DMS114 treated with DMSO at 0.1 percent for 48 hours (cell line): ENCODE results near the gene ADAM20.
"Not testable (repeated sequence)": the region's sequence is repeated elsewhere in the genome, so short reads cannot be mapped to it uniquely, and the experiment has no call there.

Source experiments
- DNase-seq: peaks from one replicate; lab custom pipeline; 2025; ENCODE audit not compliant: unreplicated experiment; lab: John Stamatoyannopoulos, UW

The ADAM20 gene

GRCh38 chr14:70534904-70535303 lies at the start of gene ADAM20:
ADAM20 (minus strand) TSS chr14:70535004; CDS start chr14:70524757, 10,247 bp downstream.
- DNase-seq: no peak

- DNase-seq: no peak
Measured at GRCh38 chr14:70576891-70577290, 42.1 kb upstream of the ADAM20 start.

- DNase-seq: no peak
Measured at GRCh38 chr14:70573050-70573449, 38.2 kb upstream of the ADAM20 start.

- DNase-seq: no peak
Measured at GRCh38 chr14:70571139-70571538, 36.3 kb upstream of the ADAM20 start.

- peak; percentile 36 for DNase-seq
Measured at GRCh38 chr14:70567791-70568190, 33.0 kb upstream of the ADAM20 start.

GRCh38 chr14:70563869-70564268 lies 29.1 kb upstream of the ADAM20 start:
- no peak for DNase-seq

- DNase-seq: no peak
Measured at GRCh38 chr14:70563417-70563816, 28.6 kb upstream of the ADAM20 start.

- DNase-seq: no peak
Measured at GRCh38 chr14:70558356-70558755, 23.6 kb upstream of the ADAM20 start.

- no peak for DNase-seq
Measured at GRCh38 chr14:70555890-70556289, 21.1 kb upstream of the ADAM20 start.

GRCh38 chr14:70538087-70538486 lies 3.3 kb upstream of the ADAM20 start:
- DNase-seq: no peak

GRCh38 chr14:70536830-70537229 lies 2.0 kb upstream of the ADAM20 start:
- no peak for DNase-seq

- DNase-seq: no peak
Measured at GRCh38 chr14:70530417-70530816, 4.4 kb downstream of the ADAM20 start.

- DNase-seq: no peak
Measured at GRCh38 chr14:70527501-70528105, 7.2 kb downstream of the ADAM20 start.

GRCh38 chr14:70525691-70526090 lies 9.1 kb downstream of the ADAM20 start:
- DNase-seq: no peak

- DNase-seq: no peak
Measured at GRCh38 chr14:70515811-70516210, 19.0 kb downstream of the ADAM20 start.

GRCh38 chr14:70514168-70515069 lies 20.4 kb downstream of the ADAM20 start:
- no peak for DNase-seq

GRCh38 chr14:70498191-70498590 lies 36.6 kb downstream of the ADAM20 start:
- DNase-seq: no peak

- no peak for DNase-seq
Measured at GRCh38 chr14:70489579-70490200, 45.1 kb downstream of the ADAM20 start.

GRCh38 chr14:70477356-70478105 lies 57.3 kb downstream of the ADAM20 start:
- not testable (repeated sequence) for DNase-seq

- not testable (repeated sequence) for DNase-seq
Measured at GRCh38 chr14:70475459-70475858, 59.3 kb downstream of the ADAM20 start.

GRCh38 chr14:70473825-70474224 lies 61.0 kb downstream of the ADAM20 start:
- DNase-seq: no peak
